Activated CD8-positive, alpha-beta T cell treated with anti-CD3 and anti-CD28 coated beads for 36 hours (primary cell): ENCODE measurements around the gene CYP2C18. TPM values are rescaled to one million over a fixed set of nuclear protein-coding genes. Genes with fewer than 3 reads are reported as not detected.

Experiments
- ATAC-seq: fragments of 200-7000 bp; cut with Tn5 transposase; one replicate; pipeline ENCODE4 v1.10.0; 2021; ENCODE audit warnings: mild to moderate bottlenecking, moderate library complexity
- CTCF ChIA-PET: fragments of 350-600 bp; sonication (Branson Sonifier 250); formaldehyde crosslinking; loops from one replicate; lab custom pipeline; 2021; ENCODE audit warnings: antibody characterized with exemption; lab: Charles Lee
- POLR2A ChIA-PET: fragments of 350-600 bp; sonication (Branson Sonifier 250); formaldehyde crosslinking; loops from one replicate; lab custom pipeline; 2021; ENCODE audit warnings: antibody characterized with exemption; lab: Charles Lee
- DNase-seq: peaks from one replicate; pipeline ENCODE4 v3.0.0-alpha.2; 2020
- H3K27ac Mint-ChIP-seq: one replicate; pipeline ENCODE4 v1.8.0; 2021; ENCODE audit warnings: mild to moderate bottlenecking, mixed read lengths
- H3K27me3 Mint-ChIP-seq: one replicate; pipeline ENCODE4 v1.8.0; 2021; ENCODE audit warnings: mixed read lengths
- H3K36me3 Mint-ChIP-seq: one replicate; pipeline ENCODE4 v1.8.0; 2021; ENCODE audit warnings: low read depth, mixed read lengths
- H3K4me1 Mint-ChIP-seq: one replicate; pipeline ENCODE4 v1.8.0; 2021; ENCODE audit warnings: low read depth, mixed read lengths
- H3K4me3 Mint-ChIP-seq: one replicate; pipeline ENCODE4 v1.8.0; 2021; ENCODE audit warnings: mild to moderate bottlenecking, moderate library complexity, mixed read lengths
- H3K9me3 Mint-ChIP-seq: one replicate; pipeline ENCODE4 v1.8.0; 2021; ENCODE audit warnings: mixed read lengths
- intact Hi-C: fragments of 100-400 bp; cut with micrococcal nuclease; formaldehyde crosslinking; loops from one replicate; pipeline ENCODE4 v1.10.0; 2022
- total RNA-seq, 2 experiments: library from RNA; stranded (reverse); gene quantifications; one replicate each; pipeline ENCODE4 v1.2.3, GENCODE V29; 2021
- TF ChIP-seq, protein P1 (sequence below): fragments of 200-600 bp; IDR thresholded peaks from one replicate; pipeline ENCODE4 v1.8.0; 2022; ENCODE audit warnings: antibody characterized with exemption, mild to moderate bottlenecking

CYP2C18 gene
- total RNA-seq, 2 experiments from 2014 or later, result not detected

DNA sequence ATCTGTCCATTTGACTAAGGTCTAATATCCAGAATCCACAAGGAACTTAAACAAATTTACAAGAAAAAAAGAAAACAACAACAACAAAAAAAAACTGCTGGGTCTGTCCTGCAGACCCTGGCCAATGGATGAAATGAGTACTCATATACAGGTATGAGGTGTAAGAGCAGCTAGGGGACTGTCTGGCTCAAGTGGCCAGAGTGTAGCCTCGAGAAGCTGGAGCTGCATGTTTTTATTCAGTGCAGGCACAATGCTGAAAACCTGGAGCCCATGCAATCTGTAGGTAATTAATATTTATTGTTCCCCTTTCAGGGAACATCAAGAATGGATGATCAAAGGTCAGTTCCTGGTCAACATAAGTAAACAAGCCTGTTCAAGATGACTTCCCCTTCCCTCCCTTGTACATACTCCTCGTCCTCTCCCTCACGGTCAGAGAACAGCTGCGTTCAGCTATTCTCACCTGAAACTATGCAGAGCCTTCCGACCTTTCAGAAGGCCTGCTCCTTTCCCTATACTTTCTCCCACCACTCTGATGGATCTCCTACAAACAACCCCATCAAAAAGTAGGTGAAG is 94.4 kb downstream of the CYP2C18 start:
- H3K27ac Mint-ChIP-seq, result no peak overlapping the region
- intact Hi-C loops, result no loop called here

DNA sequence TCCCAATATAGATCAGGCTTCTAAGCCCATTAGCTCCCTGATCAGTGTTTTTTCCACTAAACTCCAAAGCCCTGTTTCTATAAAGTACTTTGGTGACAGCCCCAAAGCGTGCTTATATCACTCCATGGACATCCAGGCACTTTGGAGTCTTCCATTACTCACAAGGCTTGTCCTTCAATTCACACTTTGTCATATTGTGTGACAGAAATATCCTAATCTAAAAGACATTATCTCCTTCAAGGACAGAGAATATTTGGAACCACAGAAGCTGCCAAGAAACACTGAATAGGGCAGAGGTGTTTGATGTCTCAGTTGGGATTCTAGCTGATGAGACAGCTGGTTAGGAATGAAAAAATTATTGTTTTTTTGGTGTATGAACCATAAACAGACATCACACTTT is 97.3 kb downstream of the CYP2C18 start:
- no peak for ATAC-seq
- H3K4me1 Mint-ChIP-seq, result no peaks in the 10 kb centered on the region
- CTCF ChIA-PET, result no interaction called here
- POLR2A ChIA-PET, result no interaction called here
- H3K36me3 Mint-ChIP-seq, result no peaks in the 10 kb centered on the region
- H3K9me3 Mint-ChIP-seq, result no peaks in the 10 kb centered on the region
- TF ChIP-seq, protein P1, sequence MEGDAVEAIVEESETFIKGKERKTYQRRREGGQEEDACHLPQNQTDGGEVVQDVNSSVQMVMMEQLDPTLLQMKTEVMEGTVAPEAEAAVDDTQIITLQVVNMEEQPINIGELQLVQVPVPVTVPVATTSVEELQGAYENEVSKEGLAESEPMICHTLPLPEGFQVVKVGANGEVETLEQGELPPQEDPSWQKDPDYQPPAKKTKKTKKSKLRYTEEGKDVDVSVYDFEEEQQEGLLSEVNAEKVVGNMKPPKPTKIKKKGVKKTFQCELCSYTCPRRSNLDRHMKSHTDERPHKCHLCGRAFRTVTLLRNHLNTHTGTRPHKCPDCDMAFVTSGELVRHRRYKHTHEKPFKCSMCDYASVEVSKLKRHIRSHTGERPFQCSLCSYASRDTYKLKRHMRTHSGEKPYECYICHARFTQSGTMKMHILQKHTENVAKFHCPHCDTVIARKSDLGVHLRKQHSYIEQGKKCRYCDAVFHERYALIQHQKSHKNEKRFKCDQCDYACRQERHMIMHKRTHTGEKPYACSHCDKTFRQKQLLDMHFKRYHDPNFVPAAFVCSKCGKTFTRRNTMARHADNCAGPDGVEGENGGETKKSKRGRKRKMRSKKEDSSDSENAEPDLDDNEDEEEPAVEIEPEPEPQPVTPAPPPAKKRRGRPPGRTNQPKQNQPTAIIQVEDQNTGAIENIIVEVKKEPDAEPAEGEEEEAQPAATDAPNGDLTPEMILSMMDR, result no peak
- intact Hi-C loops, result no loop called here
- H3K27me3 Mint-ChIP-seq, result no peaks in the 10 kb centered on the region
- no peak overlapping the region for H3K27ac Mint-ChIP-seq
- no peak for DNase-seq
- no peak overlapping the region for H3K4me3 Mint-ChIP-seq

More for the DNA sequence above, 94.4 kb downstream of the CYP2C18 start:
- ChIA-PET CTCF (no interaction called here), POLR2A (no interaction called here)
- no peak for DNase-seq
- Mint-ChIP-seq H3K4me1 (no peaks in the 10 kb centered on the region), H3K36me3 (no peaks in the 10 kb centered on the region), H3K9me3 (no peaks in the 10 kb centered on the region), H3K27me3 (no peaks in the 10 kb centered on the region), H3K4me3 (no peak overlapping the region)
- ATAC-seq, result no peak
- TF ChIP-seq, protein P1, result no peak

DNA sequence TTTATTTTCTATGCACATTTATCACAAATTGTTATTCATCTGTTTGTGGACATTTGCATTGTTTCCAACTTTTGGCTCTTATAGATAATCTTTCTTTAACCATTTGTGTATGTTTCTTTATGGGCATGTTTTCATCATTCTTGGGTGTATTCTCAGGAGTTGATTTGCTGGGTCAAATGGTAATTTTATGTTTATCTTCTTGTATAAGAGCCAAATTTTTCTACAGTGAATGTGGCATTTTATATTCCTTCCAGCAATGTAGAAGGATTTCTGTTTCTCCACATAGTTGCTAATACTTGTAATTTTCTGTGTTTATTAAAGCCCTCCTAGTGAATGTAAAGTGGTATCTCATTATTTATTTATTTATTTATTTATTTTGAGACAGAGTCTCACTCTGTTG is 100.7 kb downstream of the CYP2C18 start:
- POLR2A ChIA-PET, result no interaction called here
- no peaks in the 10 kb centered on the region for H3K4me1 Mint-ChIP-seq
- TF ChIP-seq, protein P1, result no peak
- intact Hi-C loops, result no loop called here
- H3K27me3 Mint-ChIP-seq, result no peaks in the 10 kb centered on the region
- no peak for ATAC-seq
- peaks cover 3% of the 10 kb centered on the region for H3K9me3 Mint-ChIP-seq
- CTCF ChIA-PET, result no interaction called here
- H3K27ac Mint-ChIP-seq, result no peak overlapping the region
- DNase-seq, result no peak
- H3K36me3 Mint-ChIP-seq, result no peaks in the 10 kb centered on the region
- no peak overlapping the region for H3K4me3 Mint-ChIP-seq

DNA sequence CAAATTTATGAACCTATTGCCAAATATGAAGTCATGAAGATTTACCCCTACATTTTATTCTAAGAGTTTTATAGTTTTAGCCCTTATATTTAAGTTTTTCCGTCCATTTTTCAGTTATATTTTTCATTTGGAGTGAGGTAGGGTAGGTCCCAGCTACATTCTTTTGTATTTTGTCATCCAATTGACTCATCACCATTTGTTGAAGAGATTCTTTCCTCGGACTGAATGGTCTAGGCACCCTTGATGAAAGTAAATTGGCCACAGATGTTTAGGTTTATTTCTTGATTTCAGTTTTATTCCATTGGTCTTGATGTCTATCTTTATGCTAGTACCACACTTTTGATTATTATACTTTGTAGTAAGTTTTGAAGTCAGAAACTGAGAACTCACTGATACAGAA is 101.7 kb downstream of the CYP2C18 start:
- DNase-seq, result no peak
- CTCF ChIA-PET, result no interaction called here
- TF ChIP-seq, protein P1, result no peak
- Mint-ChIP-seq H3K36me3 (no peaks in the 10 kb centered on the region), H3K27ac (no peak overlapping the region), H3K4me1 (no peaks in the 10 kb centered on the region), H3K27me3 (no peaks in the 10 kb centered on the region), H3K9me3 (peaks cover 3% of the 10 kb centered on the region), H3K4me3 (no peak overlapping the region)
- intact Hi-C loops, result no loop called here
- POLR2A ChIA-PET, result no interaction called here
- no peak for ATAC-seq

Other genes with a start within 250 kb of the CYP2C18 start
- gene HELLS, start 137.9 kb upstream of the CYP2C18 start, total RNA-seq, result 100 to 1,000 TPM; 146 to 148 TPM
- gene CYP2C19, start 79.0 kb downstream of the CYP2C18 start, total RNA-seq, result not detected